Mesodermal cell (in vitro differentiated cells): ENCODE measurements around the gene CNN3. TPM values are rescaled to one million over a fixed set of nuclear protein-coding genes. Genes with fewer than 3 reads are reported as not detected.

Source experiments
- H3K27ac ChIP-seq: 2 replicates; pipeline ENCODE4 v1.7.0; 2013; ENCODE audit warnings: mild to moderate bottlenecking, low read depth, low read length, moderate library complexity; ENCODE audit not compliant: severe bottlenecking
- H3K36me3 ChIP-seq: 2 replicates; pipeline ENCODE4 v1.7.1; 2013; ENCODE audit warnings: mild to moderate bottlenecking, low read length, moderate library complexity; ENCODE audit not compliant: control insufficient read depth, insufficient read depth
- H3K4me1 ChIP-seq: one replicate; pipeline ENCODE4 v1.7.1; 2013; ENCODE audit warnings: mild to moderate bottlenecking, low read length; ENCODE audit not compliant: insufficient read depth, control insufficient read depth, poor library complexity, severe bottlenecking
- H3K4me3 ChIP-seq: 2 replicates; pipeline ENCODE4 v1.7.0; 2013; ENCODE audit warnings: low read length, control low read depth, mild to moderate bottlenecking; ENCODE audit not compliant: insufficient read depth, poor library complexity, severe bottlenecking; ENCODE audit errors: extremely low read depth
- H3K9me3 ChIP-seq: 2 replicates; pipeline ENCODE4 v1.7.1; 2013; ENCODE audit warnings: mild to moderate bottlenecking, low read length, moderate library complexity; ENCODE audit not compliant: control insufficient read depth
- WGBS, 2 experiments: methylation state at CpG; one replicate each; pipeline ENCODE4 v1.1.5; 2013; ENCODE audit warnings: missing lambda C conversion rate in 2 of 2; ENCODE audit not compliant: insufficient coverage in 2 of 2; 5-methylcytosine and 5-hydroxymethylcytosine counted together
- polyA plus RNA-seq, 2 experiments: library from polyadenylated mRNA; stranded (reverse); fragments of 50-300 nt; gene quantifications; one replicate each; pipeline ENCODE4 v1.2.3, GENCODE V29; 2013

CNN3 gene
- 446 TPM for polyA plus RNA-seq (2013, experiment 1 of 2)
- 414 TPM for polyA plus RNA-seq (2013, experiment 2 of 2)

DNA sequence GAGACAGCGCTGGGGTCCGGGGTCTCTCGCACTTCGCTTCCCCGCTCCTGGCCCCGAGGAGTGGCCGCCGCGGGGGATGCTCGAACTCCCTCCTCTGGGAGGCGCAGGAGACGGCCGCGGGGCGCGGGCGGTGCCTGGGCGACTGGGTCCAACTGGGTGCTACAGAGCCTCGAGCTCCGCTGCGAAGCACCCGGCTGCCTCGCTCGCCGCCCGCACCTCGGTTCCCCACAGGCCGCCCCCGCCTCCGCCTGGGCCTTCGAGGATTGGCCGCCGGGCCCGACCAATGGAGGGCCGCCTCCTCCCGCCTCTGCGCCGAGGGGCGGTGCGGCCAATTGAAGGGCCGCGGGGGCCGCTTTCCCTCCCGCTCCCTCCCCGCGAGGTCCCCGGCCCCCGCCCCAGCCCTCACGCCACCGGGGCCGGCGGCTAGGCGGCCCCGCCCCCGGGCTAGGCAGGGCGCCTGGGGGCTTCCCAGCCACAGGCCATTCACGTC is at the start of gene CNN3:
Gene CNN3, minus strand, starts transcription at position 196 of the 490 bp plus-strand sequence. CDS start 216 bp downstream, outside the sequence.
- H3K36me3 ChIP-seq = peaks cover 28% of the 10 kb centered on the region
- H3K27ac ChIP-seq = peak within 1 kb of the TSS; percentile 100
- WGBS, 2 experiments = 0 to 1% methylated on average over 29 to 36 of the region's 57 CpGs
- no peaks in the 10 kb centered on the region for H3K9me3 ChIP-seq
- H3K4me3 ChIP-seq = peak within 1 kb of the TSS; percentile 98
- H3K4me1 ChIP-seq = peaks cover 25% of the 10 kb centered on the region

- H3K9me3 ChIP-seq = no peaks in the 10 kb centered on the region
- peaks cover 8% of the 10 kb centered on the region for H3K4me1 ChIP-seq
- H3K27ac ChIP-seq = no peak overlapping the region
- no peak overlapping the region for H3K4me3 ChIP-seq
- WGBS, 2 experiments = 100% methylated on average over 1 of the region's 1 CpG; no CpG with 5 or more reads in 1 of the 2 experiments
- H3K36me3 ChIP-seq = no peaks in the 10 kb centered on the region
These were observed 47.9 kb upstream of the CNN3 start for GRCh38 chr1:94974824-94975223.

DNA sequence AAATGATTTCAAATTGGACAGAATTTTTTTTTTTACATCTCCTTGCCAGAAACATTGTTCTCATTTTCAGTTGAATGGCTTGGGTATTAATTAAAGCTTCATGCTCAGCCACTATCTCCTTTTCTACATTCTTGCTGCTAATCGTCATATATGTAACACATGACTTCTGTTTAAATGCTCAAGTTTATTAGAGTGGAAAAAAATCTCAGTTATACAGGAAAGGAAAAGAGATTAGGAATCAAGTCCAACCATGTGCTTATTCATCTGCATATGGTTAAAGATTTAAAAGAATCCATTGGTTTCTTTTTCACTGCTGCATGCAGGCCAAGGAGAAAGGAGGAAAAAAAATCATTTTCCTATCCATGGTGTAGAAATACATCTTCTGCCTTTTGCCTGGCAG is 47.3 kb upstream of the CNN3 start:
- H3K27ac ChIP-seq = no peak overlapping the region

DNA sequence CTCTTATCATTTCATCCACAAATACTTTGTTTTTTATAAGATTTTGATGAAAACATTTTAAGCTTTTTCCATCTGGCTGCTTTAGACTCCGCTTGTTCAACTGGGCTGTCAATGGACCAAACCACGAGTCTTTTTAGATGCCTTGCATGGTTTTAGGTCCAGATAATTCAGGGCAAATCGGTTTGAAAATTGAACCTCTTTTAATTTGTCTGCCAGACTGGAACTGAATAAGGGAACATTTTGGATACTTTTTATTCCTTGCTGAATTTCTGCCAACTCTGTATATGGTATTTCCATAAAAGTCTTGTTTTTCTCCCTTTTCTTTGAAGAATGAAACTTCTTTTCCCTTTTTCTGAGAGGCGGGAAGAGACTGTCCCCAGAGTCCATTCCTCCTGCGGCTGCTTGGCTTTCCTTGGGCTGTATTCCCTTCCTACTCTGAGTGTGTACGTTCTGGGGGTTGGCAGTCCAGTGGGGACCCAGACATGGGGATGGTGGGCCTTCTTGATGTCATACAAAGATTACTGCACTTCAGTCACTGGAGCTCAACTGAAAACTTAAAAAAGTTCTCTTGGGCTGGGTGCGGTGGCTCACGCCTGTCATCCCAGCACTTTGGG is 46.5 kb upstream of the CNN3 start:
- no peak overlapping the region for H3K27ac ChIP-seq
- WGBS, 2 experiments = 90 to 96% methylated on average over 5 to 6 of the region's 8 CpGs
- no peak overlapping the region for H3K4me3 ChIP-seq

More for the DNA sequence above, 47.3 kb upstream of the CNN3 start:
- Histone ChIP-seq H3K36me3 (no peaks in the 10 kb centered on the region), H3K9me3 (no peaks in the 10 kb centered on the region), H3K4me3 (no peak overlapping the region), H3K4me1 (peaks cover 8% of the 10 kb centered on the region)
- no CpG with 5 or more reads among the region's 1 CpG for WGBS, 2 experiments

GRCh38 chr1:94971491-94971924 is 44.6 kb upstream of the CNN3 start:
- Histone ChIP-seq H3K36me3 (no peaks in the 10 kb centered on the region), H3K4me3 (no peak overlapping the region), H3K9me3 (no peaks in the 10 kb centered on the region), H3K4me1 (peaks cover 8% of the 10 kb centered on the region), H3K27ac (no peak overlapping the region)
- WGBS, 2 experiments = 92 to 97% methylated on average over 2 to 3 of the region's 6 CpGs

More for the DNA sequence above, 46.5 kb upstream of the CNN3 start:
- H3K4me1 ChIP-seq = peaks cover 8% of the 10 kb centered on the region
- no peaks in the 10 kb centered on the region for H3K9me3 ChIP-seq
- no peaks in the 10 kb centered on the region for H3K36me3 ChIP-seq

- Histone ChIP-seq H3K27ac (no peak overlapping the region), H3K4me3 (no peak overlapping the region), H3K4me1 (peaks cover 8% of the 10 kb centered on the region), H3K36me3 (no peaks in the 10 kb centered on the region), H3K9me3 (no peaks in the 10 kb centered on the region)
- WGBS, 2 experiments = no CpG with 5 or more reads among the region's 2 CpGs
These were observed 43.9 kb upstream of the CNN3 start for GRCh38 chr1:94970783-94971182.

- no peaks in the 10 kb centered on the region for H3K9me3 ChIP-seq
- 65 to 83% methylated on average over 4 to 5 of the region's 6 CpGs for WGBS, 2 experiments
- H3K36me3 ChIP-seq = no peaks in the 10 kb centered on the region
- H3K27ac ChIP-seq = no peak overlapping the region
- H3K4me3 ChIP-seq = no peak overlapping the region
- H3K4me1 ChIP-seq = peaks cover 8% of the 10 kb centered on the region
These were observed 42.2 kb upstream of the CNN3 start for GRCh38 chr1:94969137-94969536.

DNA sequence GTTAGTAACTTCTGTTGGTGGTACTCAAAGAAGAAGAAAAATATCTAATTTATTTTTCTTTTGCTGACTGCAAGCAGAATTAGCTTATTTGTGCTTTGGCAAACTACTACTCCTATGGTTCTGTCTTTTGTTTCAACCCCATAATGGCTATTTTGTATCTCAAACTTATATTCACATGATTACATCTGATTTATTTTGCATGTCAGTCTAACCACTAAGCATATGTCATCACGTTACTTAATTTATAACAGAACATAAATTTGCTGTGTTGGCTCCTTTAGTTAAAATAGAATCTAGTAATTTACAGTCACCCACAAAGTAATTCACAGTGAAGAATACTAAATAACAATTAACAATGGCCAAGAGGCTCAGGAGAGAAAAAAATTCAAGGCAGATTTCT is 39.1 kb upstream of the CNN3 start:
- Histone ChIP-seq H3K4me1 (peaks cover 5% of the 10 kb centered on the region), H3K36me3 (no peaks in the 10 kb centered on the region), H3K9me3 (no peaks in the 10 kb centered on the region), H3K27ac (no peak overlapping the region), H3K4me3 (no peak overlapping the region)
- no CpG with 5 or more reads among the region's 1 CpG for WGBS, 2 experiments

DNA sequence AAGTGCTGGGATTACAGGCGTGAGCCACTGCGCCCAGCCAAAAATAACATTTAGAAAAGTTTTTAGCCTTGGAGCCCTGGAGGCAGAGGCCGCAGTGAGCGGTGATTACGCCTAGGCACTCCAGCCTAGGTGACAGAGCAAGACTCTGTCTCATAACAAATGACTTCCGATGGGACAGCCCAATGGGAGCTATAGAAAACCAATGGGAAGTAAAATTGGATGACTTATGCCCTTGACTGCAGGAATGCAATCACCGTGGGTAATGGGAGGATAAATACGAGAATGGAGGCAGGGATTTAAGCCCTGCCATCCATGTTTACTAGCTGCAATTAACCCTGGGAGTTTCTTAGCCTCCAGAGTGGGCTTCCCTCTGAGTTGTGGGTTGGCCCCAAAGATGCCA is 37.0 kb upstream of the CNN3 start:
- Histone ChIP-seq H3K4me1 (no peaks in the 10 kb centered on the region), H3K36me3 (no peaks in the 10 kb centered on the region), H3K27ac (no peak overlapping the region), H3K9me3 (no peaks in the 10 kb centered on the region), H3K4me3 (no peak overlapping the region)
- WGBS, 2 experiments = 80 to 82% methylated on average over 7 to 8 of the region's 8 CpGs

- Histone ChIP-seq H3K9me3 (no peaks in the 10 kb centered on the region), H3K4me3 (no peak overlapping the region), H3K4me1 (no peaks in the 10 kb centered on the region), H3K36me3 (no peaks in the 10 kb centered on the region), H3K27ac (no peak overlapping the region)
- 91 to 93% methylated on average over 6 to 8 of the region's 10 CpGs for WGBS, 2 experiments
These were observed 35.7 kb upstream of the CNN3 start for GRCh38 chr1:94962409-94963265.
